ENCODE data around the gene S1PR3. TPM values are rescaled to one million over a fixed set of nuclear protein-coding genes. Genes with fewer than 3 reads are reported as not detected.
A peak's percentile ranks its signal among the peaks of the same experiment; 100 is the strongest.

S1PR3 gene
- total RNA-seq, 1 donor from 2014 or later, result 7.9 TPM

- DNase-seq, result no peak
Observed at GRCh38 chr9:88993327-88993726, 2.1 kb downstream of the S1PR3 start.

GRCh38 chr9:88993871-88994460 is 2.7 kb downstream of the S1PR3 start:
- no peak for DNase-seq

DNA sequence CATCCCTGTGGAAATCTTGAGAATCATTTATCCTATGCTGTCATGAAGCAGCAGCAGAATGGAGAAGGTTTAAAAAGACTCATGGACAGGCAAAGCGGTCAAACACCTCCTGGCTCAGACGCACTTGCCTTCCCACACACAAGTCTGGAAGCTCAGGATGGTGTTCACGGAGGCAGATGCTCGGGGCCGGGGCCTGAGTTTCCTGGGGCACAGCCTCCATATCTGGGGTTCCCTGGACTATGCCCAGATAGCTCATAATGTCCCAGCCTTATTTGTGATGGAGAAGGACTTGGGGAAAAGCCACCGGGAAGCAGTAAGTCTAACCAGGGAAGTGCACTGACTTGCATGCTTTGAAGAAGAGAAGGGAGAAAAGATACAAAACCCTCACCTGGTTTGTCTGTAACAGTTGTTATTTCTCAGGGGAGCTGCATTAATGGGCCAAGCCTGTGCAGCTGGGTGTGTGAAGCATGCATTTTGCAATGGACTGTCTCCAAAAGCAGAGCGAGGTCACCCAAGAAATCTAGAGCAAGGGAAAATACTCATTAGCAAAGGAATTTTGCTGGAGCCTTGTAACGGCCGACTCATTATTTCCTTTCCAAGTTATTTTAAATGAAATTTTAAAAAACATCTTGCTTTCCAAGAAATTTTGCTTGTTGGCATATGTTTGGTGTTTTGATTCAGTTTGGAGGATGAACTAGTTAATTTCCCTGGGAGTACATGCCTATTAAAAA is 3.4 kb downstream of the S1PR3 start:
- DNase-seq, result peak; percentile 85

- peak; percentile 85 for DNase-seq
Observed at GRCh38 chr9:88995200-88995577, 3.9 kb downstream of the S1PR3 start.

GRCh38 chr9:88995627-88996026 is 4.4 kb downstream of the S1PR3 start:
- DNase-seq, result no peak

GRCh38 chr9:88996046-88996920 is 5.0 kb downstream of the S1PR3 start:
- no peak for DNase-seq

DNA sequence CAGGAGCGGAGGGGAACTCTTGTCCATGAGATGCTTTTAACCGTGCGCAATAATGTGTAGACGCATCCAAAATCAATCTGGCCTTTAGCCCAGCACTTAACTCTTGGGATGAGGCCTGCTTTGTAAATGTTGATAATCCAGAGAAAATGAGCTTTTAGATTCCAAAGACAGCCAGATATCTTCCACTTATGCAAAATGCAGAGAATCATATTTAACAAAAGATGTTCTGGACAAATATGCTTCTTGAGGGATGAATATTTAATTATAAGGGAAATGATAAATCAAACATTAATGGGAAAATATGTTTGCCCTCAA is 5.6 kb downstream of the S1PR3 start:
- DNase-seq, result peak; percentile 46

DNA sequence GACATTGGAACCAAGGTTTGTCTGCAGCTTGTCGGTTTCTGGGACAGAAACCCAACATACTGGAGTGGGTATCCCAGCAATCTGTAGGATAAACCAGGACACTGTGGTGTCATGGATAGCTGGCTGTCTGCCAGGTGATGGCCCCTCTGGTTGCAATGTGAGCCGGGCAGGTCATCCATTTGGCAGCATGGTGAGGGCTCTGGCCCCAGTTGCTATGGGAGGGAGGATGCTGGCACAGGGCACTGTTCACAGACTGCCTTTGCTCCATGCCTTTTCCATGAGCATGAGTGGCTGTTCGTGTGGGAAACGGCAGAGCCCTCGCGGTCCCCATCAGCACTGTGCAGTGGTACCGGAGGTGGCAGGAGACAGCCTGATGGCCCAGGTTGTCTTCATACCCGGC is 6.4 kb downstream of the S1PR3 start:
- DNase-seq, result no peak

- DNase-seq, result no peak
Observed at GRCh38 chr9:88998503-88998902, 7.2 kb downstream of the S1PR3 start.

DNA sequence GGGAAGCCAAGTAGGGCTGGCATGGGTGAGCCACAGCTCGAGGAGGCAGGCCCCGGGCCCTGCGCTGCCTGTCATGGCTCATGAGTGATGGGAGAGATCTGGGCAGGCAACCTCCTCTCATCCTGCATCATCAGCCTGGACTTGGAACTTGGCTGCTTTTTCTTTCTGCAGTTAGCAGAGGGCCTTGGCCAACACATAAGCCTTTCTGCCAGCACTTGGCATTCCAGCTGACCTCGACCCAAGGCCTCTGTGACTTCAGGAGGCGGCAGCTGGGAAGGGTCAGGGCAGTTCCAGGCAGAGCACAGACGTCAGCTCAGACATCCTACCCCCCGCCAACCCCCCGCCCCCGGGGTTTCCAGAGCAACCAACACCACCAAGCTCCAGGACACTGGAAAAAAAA is 7.6 kb downstream of the S1PR3 start:
- no peak for DNase-seq

- no peak for DNase-seq
Observed at GRCh38 chr9:89000371-89000781, 9.1 kb downstream of the S1PR3 start.

- peak; percentile 66 for DNase-seq
Observed at GRCh38 chr9:89000973-89001916, 10.0 kb downstream of the S1PR3 start.

GRCh38 chr9:89001917-89002540 is 10.8 kb downstream of the S1PR3 start:
- no peak for DNase-seq

DNA sequence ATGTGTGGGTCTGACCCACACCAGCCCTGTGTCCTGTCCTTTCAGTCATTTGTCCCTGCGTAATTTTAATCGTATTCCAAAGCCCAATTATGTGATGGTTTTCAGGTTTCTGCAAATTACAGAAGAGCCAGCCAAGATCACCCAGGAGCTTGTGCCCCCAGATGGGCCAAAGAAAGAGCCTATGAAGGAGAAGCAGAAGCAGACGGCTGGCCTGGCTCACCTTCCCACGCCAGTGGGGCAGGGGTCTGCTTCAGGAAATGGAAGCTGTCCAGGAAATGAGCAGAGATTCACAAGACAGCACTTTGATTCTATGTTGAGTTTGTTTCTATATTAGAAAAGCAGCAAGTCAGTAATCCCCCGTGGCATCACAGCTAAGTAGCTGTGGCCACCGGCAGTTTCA is 11.7 kb downstream of the S1PR3 start:
- no peak for DNase-seq

DNA sequence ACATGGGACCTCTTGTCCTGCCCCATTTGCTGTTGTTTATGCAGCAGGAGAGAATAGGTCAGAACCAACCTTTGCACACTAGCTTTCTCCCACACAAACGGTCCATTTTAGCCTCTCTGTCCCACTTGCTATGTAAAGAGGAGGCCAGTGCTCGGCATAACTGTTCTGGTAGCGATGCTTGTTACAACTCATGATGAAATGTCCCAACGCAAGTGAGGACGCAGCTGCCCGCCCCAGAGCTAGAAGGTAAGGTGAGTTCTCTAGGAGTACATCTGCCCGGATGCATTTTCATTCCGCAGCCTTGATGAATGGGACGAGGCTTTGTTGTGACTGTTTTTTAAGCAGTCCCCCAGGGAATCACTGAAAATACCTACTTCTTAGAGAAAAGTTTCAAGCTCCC is 14.1 kb downstream of the S1PR3 start:
- no peak for DNase-seq

DNA sequence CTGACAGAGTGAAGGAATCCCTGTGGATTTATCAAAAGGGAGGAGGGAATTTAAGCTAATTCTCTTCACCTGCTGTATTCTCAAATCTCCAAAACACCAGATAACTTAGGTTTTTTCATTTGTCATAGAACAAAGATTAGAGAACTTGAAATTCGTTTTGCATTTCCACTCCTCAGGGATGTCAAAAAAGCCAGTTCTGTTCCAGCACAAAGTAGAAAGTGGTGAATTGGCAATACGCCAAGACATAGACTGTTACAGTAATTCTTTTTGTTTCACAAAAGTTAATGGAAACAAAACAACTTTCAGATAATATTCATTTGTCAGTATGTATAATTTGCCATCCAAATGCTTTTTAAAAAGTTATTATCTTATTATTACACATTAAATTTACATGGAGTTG is 15.0 kb downstream of the S1PR3 start:
- no peak for DNase-seq

- DNase-seq, result no peak
Observed at GRCh38 chr9:89006996-89007967, 16.0 kb downstream of the S1PR3 start.

DNA sequence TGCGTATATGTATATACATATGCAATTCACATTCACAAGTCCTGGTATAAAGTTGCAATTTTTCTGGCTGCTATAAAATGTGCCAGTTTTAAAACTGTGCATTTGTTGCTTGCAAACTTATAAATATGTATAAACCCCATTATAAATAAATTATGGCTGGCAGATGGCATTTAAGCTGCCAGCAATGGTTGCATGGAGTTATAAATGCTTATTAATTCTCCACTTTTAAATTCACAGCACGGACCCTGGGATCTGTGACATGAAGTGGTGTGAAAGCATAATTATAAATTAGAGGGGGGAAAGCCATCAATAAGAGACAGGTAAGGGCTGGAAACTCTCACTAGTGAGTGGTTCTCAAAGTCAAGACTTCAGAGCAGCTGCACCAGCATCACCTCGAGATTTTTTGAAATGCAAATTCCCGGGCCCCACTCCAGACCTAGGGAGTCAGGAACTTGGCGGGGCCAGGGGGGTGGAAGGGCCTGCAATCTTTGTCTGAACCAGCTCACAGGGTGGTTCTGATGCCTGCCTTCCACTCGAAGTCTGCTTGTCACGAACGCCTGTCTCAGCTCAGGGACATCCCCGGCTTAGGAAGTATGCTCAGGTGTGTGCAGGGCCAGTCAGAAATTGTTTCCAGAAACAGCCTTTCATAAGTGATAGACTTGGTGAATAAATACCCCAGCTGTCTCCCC is 16.9 kb downstream of the S1PR3 start:
- DNase-seq, result no peak

GRCh38 chr9:89008744-89009545 is 17.7 kb downstream of the S1PR3 start:
- DNase-seq, result no peak
